GM23338 (cell line): Measurements from ENCODE around the gene SH3D21. TPM values are rescaled to one million over a fixed set of nuclear protein-coding genes. Genes with fewer than 3 reads are reported as not detected.

Source experiments
- ATAC-seq: fragments of 200-7000 bp; cut with Tn5 transposase; 3 replicates; pipeline ENCODE4 v1.9.1; 2020
- DNase-seq: peaks from one replicate; pipeline ENCODE4 v3.0.0-alpha.2; 2015; ENCODE audit warnings: low spot score
- H2AFZ ChIP-seq: fragments of 200-600 bp; sonication (generic); 2 replicates; pipeline ENCODE4 v1.8.0; 2016; ENCODE audit warnings: antibody characterized with exemption, mild to moderate bottlenecking, moderate library complexity
- H3F3A ChIP-seq: fragments of 200-600 bp; sonication (generic); replicated peaks from 2 replicates; pipeline ENCODE4 v1.8.0; 2017; ENCODE audit warnings: antibody characterized with exemption, mixed run types, low read depth
- H3K27ac ChIP-seq: fragments of 200-600 bp; sonication (generic); 2 replicates; pipeline ENCODE4 v1.6.1; 2016; ENCODE audit warnings: low read depth
- H3K27me3 ChIP-seq: fragments of 200-600 bp; sonication (generic); 2 replicates; pipeline ENCODE4 v1.8.0; 2016; ENCODE audit warnings: mild to moderate bottlenecking, mixed run types, moderate library complexity; ENCODE audit not compliant: insufficient read depth
- H3K36me3 ChIP-seq: fragments of 200-600 bp; sonication (generic); 2 replicates; pipeline ENCODE4 v1.8.0; 2016; ENCODE audit warnings: mild to moderate bottlenecking; ENCODE audit not compliant: insufficient read depth
- H3K4me1 ChIP-seq: fragments of 200-600 bp; sonication (generic); 2 replicates; pipeline ENCODE4 v1.8.0; 2016; ENCODE audit warnings: mild to moderate bottlenecking, moderate library complexity; ENCODE audit not compliant: insufficient read depth
- H3K4me2 ChIP-seq: fragments of 200-600 bp; sonication (generic); 2 replicates; pipeline ENCODE4 v1.7.1; 2017; ENCODE audit warnings: mixed run types
- H3K4me3 ChIP-seq: fragments of 200-600 bp; sonication (generic); 2 replicates; pipeline ENCODE4 v1.6.1; 2016; ENCODE audit warnings: mixed run types
- H3K79me2 ChIP-seq: fragments of 200-600 bp; sonication (generic); replicated peaks from 2 replicates; pipeline ENCODE4 v1.8.0; 2017; ENCODE audit warnings: mild to moderate bottlenecking; ENCODE audit not compliant: insufficient read depth
- H3K9me2 ChIP-seq: fragments of 200-600 bp; sonication (generic); 2 replicates; pipeline ENCODE4 v1.8.0; 2017; ENCODE audit not compliant: insufficient read depth
- H4K20me1 ChIP-seq: fragments of 200-600 bp; sonication (generic); replicated peaks from 2 replicates; pipeline ENCODE4 v1.8.0; 2017; ENCODE audit warnings: mild to moderate bottlenecking; ENCODE audit not compliant: insufficient read depth
- H3K27ac Mint-ChIP-seq: 2 replicates; pipeline ENCODE4 v1.8.0; 2020; ENCODE audit warnings: inconsistent platforms, mild to moderate bottlenecking, moderate library complexity, mixed read lengths
- H3K27me3 Mint-ChIP-seq: 3 replicates; pipeline ENCODE4 v1.8.0; 2022; ENCODE audit warnings: low read depth, mild to moderate bottlenecking, moderate library complexity, mixed read lengths, inconsistent platforms; ENCODE audit not compliant: insufficient read depth, poor library complexity
- H3K36me3 Mint-ChIP-seq: 3 replicates; pipeline ENCODE4 v1.8.0; 2021; ENCODE audit warnings: low read depth, mild to moderate bottlenecking, inconsistent platforms, moderate library complexity, mixed read lengths
- H3K4me1 Mint-ChIP-seq: 3 replicates; pipeline ENCODE4 v1.8.0; 2020; ENCODE audit warnings: mild to moderate bottlenecking, inconsistent platforms, mixed read lengths
- H3K4me3 Mint-ChIP-seq: 3 replicates; pipeline ENCODE4 v1.8.0; 2021; ENCODE audit warnings: moderate library complexity, mild to moderate bottlenecking, inconsistent platforms, mixed read lengths
- H3K9me3 Mint-ChIP-seq: 3 replicates; pipeline ENCODE4 v1.8.0; 2020; ENCODE audit warnings: moderate library complexity, mild to moderate bottlenecking, inconsistent platforms, mixed read lengths
- CREB1 ChIP-seq: fragments of 250-450 bp; sonication (Bioruptor Pico); IDR thresholded peaks from 2 replicates; pipeline ENCODE4 v1.5.0; 2020; ENCODE audit warnings: low read depth, mild to moderate bottlenecking, moderate library complexity
- ETS1 ChIP-seq: IDR thresholded peaks from 2 replicates; pipeline ENCODE4 v1.6.1; 2016; ENCODE audit warnings: antibody characterized with exemption
- EZH2 ChIP-seq: fragments of 200-600 bp; sonication (generic); IDR thresholded peaks from one replicate; pipeline ENCODE4 v1.8.0; 2017; ENCODE audit warnings: antibody characterized with exemption, mild to moderate bottlenecking, low read depth; ENCODE audit not compliant: unreplicated experiment
- EZH2phosphoT487 ChIP-seq: fragments of 200-600 bp; sonication (generic); IDR thresholded peaks from one replicate; pipeline ENCODE4 v1.8.1; 2018; ENCODE audit warnings: antibody characterized with exemption; ENCODE audit not compliant: unreplicated experiment
- JUNB ChIP-seq: IDR thresholded peaks from one replicate; pipeline ENCODE4 v1.6.1; 2016; ENCODE audit warnings: antibody characterized with exemption; ENCODE audit not compliant: unreplicated experiment
- ZNF114 ChIP-seq: fragments of 250-450 bp; sonication (Bioruptor Pico); IDR thresholded peaks from 2 replicates; pipeline ENCODE4 v1.5.0; 2020; ENCODE audit warnings: mild to moderate bottlenecking, moderate library complexity
- ZNF462 ChIP-seq: fragments of 250-450 bp; sonication (Bioruptor Pico); IDR thresholded peaks from 2 replicates; pipeline ENCODE4 v1.5.0; 2020; ENCODE audit warnings: mild to moderate bottlenecking, moderate library complexity
- polyA plus RNA-seq: library from polyadenylated mRNA; unstranded; fragments of >200 nt; fragmentation: Nextera tagmentation; extraction: Ambion mirVana; gene quantifications from 2 replicates; pipeline ENCODE4 v1.2.1, GENCODE V29; 2016
- total RNA-seq: library from RNA; depleted of rRNA; stranded (reverse); fragments of >200 nt; shearing (Covaris generic); gene quantifications from 2 replicates; pipeline ENCODE4 v1.2.3, GENCODE V29; 2014
- TF ChIP-seq, protein P1 (sequence below): IDR thresholded peaks from one replicate; pipeline ENCODE4 v1.6.1; 2018; ENCODE audit warnings: antibody characterized with exemption; ENCODE audit not compliant: unreplicated experiment

The SH3D21 gene
- total and polyA plus RNA-seq, 2 experiments from 2014 or later, result 3.7 to 6.3 TPM

DNA sequence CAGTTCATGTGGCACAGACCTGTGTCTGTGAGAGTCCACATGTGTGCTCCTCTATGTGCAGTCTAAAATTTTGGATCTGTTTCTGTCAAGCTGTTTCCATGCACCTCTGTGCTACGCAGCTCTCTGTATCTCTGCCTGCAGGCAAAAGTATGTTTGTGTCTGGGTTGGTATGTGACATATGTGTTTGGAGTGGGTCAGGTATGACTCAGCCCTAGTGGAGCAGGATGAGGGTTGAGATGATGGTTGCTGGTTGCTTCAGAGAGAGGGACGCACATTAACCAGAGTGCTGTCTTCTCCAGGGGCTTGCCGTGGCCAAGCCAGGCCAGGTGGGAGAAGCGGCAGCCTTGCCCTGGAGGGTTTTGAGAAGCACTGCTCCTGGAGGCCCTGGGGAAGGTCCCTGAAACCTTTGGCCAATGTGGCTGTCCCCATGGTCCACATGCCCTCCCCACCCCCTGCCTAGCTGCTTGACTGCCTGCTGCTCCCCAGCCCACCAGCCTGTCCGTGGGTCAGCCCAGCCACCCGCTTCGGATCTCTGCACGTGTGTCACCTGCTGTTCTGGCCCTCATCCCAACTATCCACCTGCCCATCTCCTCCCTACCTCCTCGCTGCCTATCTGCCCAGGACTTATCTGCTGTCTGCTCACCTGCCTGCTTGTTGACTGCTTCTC lies 21.4 kb downstream of the SH3D21 start (continued):
- TF ChIP-seq ZNF462 (CRISPR knock-in tag) (no peak), EZH2phosphoT487 (no peak)

GRCh38 chr1:36328088-36328480 lies 21.9 kb downstream of the SH3D21 start:
- peaks cover 7% of the 10 kb centered on the region; the same call in 1 of the 2 replicates for H3K9me2 ChIP-seq
- peaks cover 3% of the 10 kb centered on the region for H3K36me3 Mint-ChIP-seq
- H3K4me1 Mint-ChIP-seq, result peaks cover 14% of the 10 kb centered on the region
- H3K27me3 ChIP-seq, result peaks cover 19% of the 10 kb centered on the region
- no peaks in the 10 kb centered on the region for H3K36me3 ChIP-seq
- no peaks in the 10 kb centered on the region for H3K79me2 ChIP-seq
- H3K9me3 Mint-ChIP-seq, result no peaks in the 10 kb centered on the region
- no peak for ATAC-seq
- H3K4me3 ChIP-seq, result no peak overlapping the region
- H3K27ac Mint-ChIP-seq, result no peak overlapping the region
- peaks cover 18% of the 10 kb centered on the region for H3K27me3 Mint-ChIP-seq
- H3F3A ChIP-seq, result peaks cover 12% of the 10 kb centered on the region; the same call in 1 of the 2 replicates
- H3K27ac ChIP-seq, result no peak overlapping the region
- peaks cover 18% of the 10 kb centered on the region for H3K4me1 ChIP-seq
- H2AFZ ChIP-seq, result no peak overlapping the region
- no peak for DNase-seq
- no peak overlapping the region for H3K4me2 ChIP-seq
- H4K20me1 ChIP-seq, result no peaks in the 10 kb centered on the region
- no peak overlapping the region for H3K4me3 Mint-ChIP-seq
- no peak for TF ChIP-seq JUNB
- TF ChIP-seq ZNF114, result no peak
- no peak for TF ChIP-seq ETS1
- TF ChIP-seq, protein P1, sequence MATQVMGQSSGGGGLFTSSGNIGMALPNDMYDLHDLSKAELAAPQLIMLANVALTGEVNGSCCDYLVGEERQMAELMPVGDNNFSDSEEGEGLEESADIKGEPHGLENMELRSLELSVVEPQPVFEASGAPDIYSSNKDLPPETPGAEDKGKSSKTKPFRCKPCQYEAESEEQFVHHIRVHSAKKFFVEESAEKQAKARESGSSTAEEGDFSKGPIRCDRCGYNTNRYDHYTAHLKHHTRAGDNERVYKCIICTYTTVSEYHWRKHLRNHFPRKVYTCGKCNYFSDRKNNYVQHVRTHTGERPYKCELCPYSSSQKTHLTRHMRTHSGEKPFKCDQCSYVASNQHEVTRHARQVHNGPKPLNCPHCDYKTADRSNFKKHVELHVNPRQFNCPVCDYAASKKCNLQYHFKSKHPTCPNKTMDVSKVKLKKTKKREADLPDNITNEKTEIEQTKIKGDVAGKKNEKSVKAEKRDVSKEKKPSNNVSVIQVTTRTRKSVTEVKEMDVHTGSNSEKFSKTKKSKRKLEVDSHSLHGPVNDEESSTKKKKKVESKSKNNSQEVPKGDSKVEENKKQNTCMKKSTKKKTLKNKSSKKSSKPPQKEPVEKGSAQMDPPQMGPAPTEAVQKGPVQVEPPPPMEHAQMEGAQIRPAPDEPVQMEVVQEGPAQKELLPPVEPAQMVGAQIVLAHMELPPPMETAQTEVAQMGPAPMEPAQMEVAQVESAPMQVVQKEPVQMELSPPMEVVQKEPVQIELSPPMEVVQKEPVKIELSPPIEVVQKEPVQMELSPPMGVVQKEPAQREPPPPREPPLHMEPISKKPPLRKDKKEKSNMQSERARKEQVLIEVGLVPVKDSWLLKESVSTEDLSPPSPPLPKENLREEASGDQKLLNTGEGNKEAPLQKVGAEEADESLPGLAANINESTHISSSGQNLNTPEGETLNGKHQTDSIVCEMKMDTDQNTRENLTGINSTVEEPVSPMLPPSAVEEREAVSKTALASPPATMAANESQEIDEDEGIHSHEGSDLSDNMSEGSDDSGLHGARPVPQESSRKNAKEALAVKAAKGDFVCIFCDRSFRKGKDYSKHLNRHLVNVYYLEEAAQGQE, result no peak
- no peak for TF ChIP-seq EZH2
- TF ChIP-seq EZH2phosphoT487, result no peak
- TF ChIP-seq CREB1, result no peak
